Astrocyte (in vitro differentiated cells and primary cell): ENCODE measurements around the gene MAPK1IP1L. TPM values are rescaled to one million over a fixed set of nuclear protein-coding genes. Genes with fewer than 3 reads are reported as not detected.

Experiments
- DNase-seq: peaks from one replicate; pipeline ENCODE4 v3.0.0-alpha.2; 2010; ENCODE audit warnings: low read depth
- FAIRE-seq: peaks from 2 replicates; lab custom pipeline; 2011; peaks lifted over from hg19 to GRCh38; lab: Jason Lieb, UNC
- H2AFZ ChIP-seq: 2 replicates; pipeline ENCODE4 v1.6.0; 2012; ENCODE audit warnings: low read depth, low read length, inconsistent platforms
- H3K27ac ChIP-seq: 2 replicates; pipeline ENCODE4 v1.5.1; 2011; ENCODE audit warnings: low read depth, low read length, inconsistent platforms
- H3K27me3 ChIP-seq: 2 replicates; pipeline ENCODE4 v1.6.0; 2011; ENCODE audit warnings: low read length, inconsistent platforms; ENCODE audit not compliant: insufficient read depth
- H3K36me3 ChIP-seq: 2 replicates; pipeline ENCODE4 v1.5.1; 2011; ENCODE audit warnings: low read length, inconsistent platforms; ENCODE audit not compliant: insufficient read depth
- H3K4me1 ChIP-seq: 2 replicates; pipeline ENCODE4 v1.5.1; 2011; ENCODE audit warnings: low read length, inconsistent platforms; ENCODE audit not compliant: insufficient read depth
- H3K4me2 ChIP-seq: 2 replicates; pipeline ENCODE4 v1.6.0; 2012; ENCODE audit warnings: low read length, inconsistent platforms
- H3K4me3 ChIP-seq: 2 replicates; pipeline ENCODE4 v1.5.1; 2011; ENCODE audit warnings: low read depth, mild to moderate bottlenecking, low read length, inconsistent platforms; ENCODE audit not compliant: insufficient read depth
- H3K79me2 ChIP-seq: 2 replicates; pipeline ENCODE4 v1.6.0; 2012; ENCODE audit warnings: mild to moderate bottlenecking, low read length, inconsistent platforms; ENCODE audit not compliant: insufficient read depth
- H3K9ac ChIP-seq: 2 replicates; pipeline ENCODE4 v1.6.0; 2012; ENCODE audit warnings: mild to moderate bottlenecking, low read length, inconsistent platforms
- H3K9me3 ChIP-seq: 2 replicates; pipeline ENCODE4 v1.5.1; 2012; ENCODE audit warnings: low read depth, mild to moderate bottlenecking, low read length, inconsistent platforms; ENCODE audit not compliant: insufficient read depth
- H4K20me1 ChIP-seq: 2 replicates; pipeline ENCODE4 v1.6.0; 2012; ENCODE audit warnings: low read length, inconsistent platforms; ENCODE audit not compliant: insufficient read depth
- H3K27ac Mint-ChIP-seq: one replicate; pipeline ENCODE4 v1.8.0; 2021; ENCODE audit warnings: mild to moderate bottlenecking, mixed read lengths; ENCODE audit not compliant: unreplicated experiment
- H3K27me3 Mint-ChIP-seq: one replicate; pipeline ENCODE4 v1.8.0; 2021; ENCODE audit warnings: low read depth, mixed read lengths; ENCODE audit not compliant: unreplicated experiment
- H3K36me3 Mint-ChIP-seq: one replicate; pipeline ENCODE4 v1.8.0; 2021; ENCODE audit warnings: low read depth, mixed read lengths; ENCODE audit not compliant: unreplicated experiment
- H3K4me1 Mint-ChIP-seq: one replicate; pipeline ENCODE4 v1.8.0; 2021; ENCODE audit warnings: low read depth, mixed read lengths; ENCODE audit not compliant: unreplicated experiment
- H3K4me3 Mint-ChIP-seq: one replicate; pipeline ENCODE4 v1.8.0; 2021; ENCODE audit warnings: mild to moderate bottlenecking, moderate library complexity, mixed read lengths; ENCODE audit not compliant: unreplicated experiment
- H3K9me3 Mint-ChIP-seq: one replicate; pipeline ENCODE4 v1.8.0; 2021; ENCODE audit warnings: mild to moderate bottlenecking, mixed read lengths; ENCODE audit not compliant: unreplicated experiment
- EZH2 ChIP-seq: IDR thresholded peaks from 2 replicates; pipeline ENCODE4 v1.6.1; 2012; ENCODE audit warnings: mild to moderate bottlenecking, low read length, inconsistent platforms; ENCODE audit not compliant: insufficient read depth
- total RNA-seq: library from RNA; stranded (reverse); gene quantifications from 2 replicates; pipeline ENCODE4 v1.2.1, GENCODE V29; 2021
- TF ChIP-seq, protein P1 (sequence below): IDR thresholded peaks from 2 replicates; pipeline ENCODE4 v1.5.1; 2011; ENCODE audit warnings: low read depth, mild to moderate bottlenecking, inconsistent platforms, low read length, moderate library complexity; ENCODE audit not compliant: insufficient read depth

MAPK1IP1L gene
- total RNA-seq, 1 donor from 2014 or later: 111 TPM

DNA sequence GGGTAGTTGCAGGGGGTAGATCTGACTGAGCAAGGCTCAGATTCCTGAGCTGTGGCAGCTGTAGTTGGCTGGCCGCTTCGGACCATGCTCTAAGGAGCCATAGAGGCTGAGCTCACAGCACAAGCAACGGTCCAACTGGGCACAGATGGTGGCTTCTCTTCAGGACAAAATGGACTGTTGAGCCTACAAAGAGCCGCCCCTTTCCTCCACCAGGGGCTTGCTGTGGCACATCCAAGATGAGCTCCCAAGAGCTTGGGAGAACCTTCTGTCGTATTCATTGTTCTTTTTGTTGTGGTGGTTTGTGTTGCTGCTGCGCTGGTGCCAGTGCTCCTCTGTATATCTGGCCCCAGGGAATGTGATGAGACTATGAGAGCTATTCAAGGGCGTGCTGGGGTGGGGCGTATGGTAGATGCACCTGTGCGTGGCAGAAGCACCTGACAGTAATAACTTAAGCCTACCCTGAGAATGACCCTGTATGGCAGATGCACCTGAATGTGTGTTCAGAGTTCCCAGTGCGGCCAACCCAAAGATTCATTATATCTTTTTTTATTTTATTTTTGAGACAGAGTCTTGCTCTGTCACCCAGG lies 59.8 kb downstream of the MAPK1IP1L start:
- Mint-ChIP-seq H3K27ac (peak overlapping the region; percentile 55), H3K9me3 (peaks cover 6% of the 10 kb centered on the region), H3K36me3 (peaks cover 2% of the 10 kb centered on the region), H3K27me3 (peaks cover 8% of the 10 kb centered on the region), H3K4me1 (peaks cover 16% of the 10 kb centered on the region), H3K4me3 (no peak overlapping the region)
- Histone ChIP-seq H3K36me3 (no peaks in the 10 kb centered on the region), H3K27ac (no peak overlapping the region), H3K79me2 (no peaks in the 10 kb centered on the region), H2AFZ (no peak overlapping the region), H3K4me1 (peaks cover 19% of the 10 kb centered on the region), H3K4me3 (no peak overlapping the region), H3K4me2 (no peak overlapping the region), H3K9me3 (no peaks in the 10 kb centered on the region), H4K20me1 (no peaks in the 10 kb centered on the region), H3K27me3 (no peaks in the 10 kb centered on the region), H3K9ac (no peak overlapping the region)
- FAIRE-seq (no peak), DNase-seq (no peak)
- no peak for TF ChIP-seq EZH2
- TF ChIP-seq, protein P1, sequence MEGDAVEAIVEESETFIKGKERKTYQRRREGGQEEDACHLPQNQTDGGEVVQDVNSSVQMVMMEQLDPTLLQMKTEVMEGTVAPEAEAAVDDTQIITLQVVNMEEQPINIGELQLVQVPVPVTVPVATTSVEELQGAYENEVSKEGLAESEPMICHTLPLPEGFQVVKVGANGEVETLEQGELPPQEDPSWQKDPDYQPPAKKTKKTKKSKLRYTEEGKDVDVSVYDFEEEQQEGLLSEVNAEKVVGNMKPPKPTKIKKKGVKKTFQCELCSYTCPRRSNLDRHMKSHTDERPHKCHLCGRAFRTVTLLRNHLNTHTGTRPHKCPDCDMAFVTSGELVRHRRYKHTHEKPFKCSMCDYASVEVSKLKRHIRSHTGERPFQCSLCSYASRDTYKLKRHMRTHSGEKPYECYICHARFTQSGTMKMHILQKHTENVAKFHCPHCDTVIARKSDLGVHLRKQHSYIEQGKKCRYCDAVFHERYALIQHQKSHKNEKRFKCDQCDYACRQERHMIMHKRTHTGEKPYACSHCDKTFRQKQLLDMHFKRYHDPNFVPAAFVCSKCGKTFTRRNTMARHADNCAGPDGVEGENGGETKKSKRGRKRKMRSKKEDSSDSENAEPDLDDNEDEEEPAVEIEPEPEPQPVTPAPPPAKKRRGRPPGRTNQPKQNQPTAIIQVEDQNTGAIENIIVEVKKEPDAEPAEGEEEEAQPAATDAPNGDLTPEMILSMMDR: no peak

DNA sequence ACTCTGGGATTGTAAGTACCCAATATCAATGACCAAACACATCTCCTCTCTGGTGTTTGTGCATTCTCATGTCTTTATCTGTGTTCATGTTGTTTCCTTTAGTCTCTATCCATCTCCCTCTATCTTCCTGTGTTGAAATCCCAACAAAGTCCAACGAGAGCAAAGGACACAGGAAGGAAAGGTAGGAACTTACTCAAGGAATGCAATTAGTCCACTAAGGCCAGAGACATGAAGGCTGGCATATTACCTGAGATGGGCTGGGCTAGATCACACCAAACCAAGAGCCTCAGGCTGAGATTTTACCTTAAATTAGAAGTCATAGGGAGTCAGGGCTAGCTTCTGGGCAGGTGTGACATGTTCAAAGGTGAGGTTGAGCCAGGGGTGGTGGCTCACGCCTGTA lies 63.3 kb downstream of the MAPK1IP1L start:
- FAIRE-seq (no peak), DNase-seq (no peak)
- peaks cover 5% of the 10 kb centered on the region for H3K4me1 ChIP-seq
- H3K79me2 ChIP-seq: no peaks in the 10 kb centered on the region
- H3K27ac ChIP-seq: no peak overlapping the region
- H3K4me3 Mint-ChIP-seq: no peak overlapping the region
- H3K36me3 ChIP-seq: no peaks in the 10 kb centered on the region
- H3K4me3 ChIP-seq: no peak overlapping the region
- no peaks in the 10 kb centered on the region for H3K9me3 Mint-ChIP-seq
- TF ChIP-seq, protein P1: no peak
- TF ChIP-seq EZH2: no peak
- no peaks in the 10 kb centered on the region for H3K27me3 ChIP-seq
- no peak overlapping the region for H3K27ac Mint-ChIP-seq
- H2AFZ ChIP-seq: no peak overlapping the region
- H4K20me1 ChIP-seq: no peaks in the 10 kb centered on the region
- H3K9ac ChIP-seq: no peak overlapping the region
- H3K4me1 Mint-ChIP-seq: peaks cover 11% of the 10 kb centered on the region
- peaks cover 8% of the 10 kb centered on the region for H3K27me3 Mint-ChIP-seq
- H3K4me2 ChIP-seq: no peak overlapping the region
- peaks cover 2% of the 10 kb centered on the region for H3K36me3 Mint-ChIP-seq
- H3K9me3 ChIP-seq: no peaks in the 10 kb centered on the region

DNA sequence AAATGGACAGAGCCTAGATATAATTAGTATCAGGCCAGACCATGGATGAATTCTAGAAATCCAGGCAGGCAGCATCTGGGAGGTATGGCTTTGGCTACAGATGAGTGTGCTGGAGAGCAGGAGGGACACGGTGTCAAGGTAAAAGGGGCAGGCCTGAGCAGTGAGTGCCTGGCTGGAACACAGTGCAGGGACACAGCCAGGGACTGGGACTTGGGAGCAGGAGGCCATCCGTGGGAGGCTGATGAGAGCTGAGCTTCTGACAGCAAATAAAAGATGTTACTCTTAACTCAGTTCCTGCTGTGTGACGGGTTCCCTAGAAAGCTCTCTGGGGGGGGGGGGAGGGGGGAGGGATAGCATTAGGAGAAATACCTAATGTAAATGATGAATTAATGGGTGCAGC lies 64.0 kb downstream of the MAPK1IP1L start:
- Histone ChIP-seq H3K4me3 (no peak overlapping the region), H4K20me1 (no peaks in the 10 kb centered on the region), H3K27ac (no peak overlapping the region), H3K36me3 (no peaks in the 10 kb centered on the region), H2AFZ (no peak overlapping the region), H3K4me2 (no peak overlapping the region), H3K79me2 (no peaks in the 10 kb centered on the region), H3K9ac (no peak overlapping the region), H3K4me1 (peaks cover 5% of the 10 kb centered on the region), H3K27me3 (no peaks in the 10 kb centered on the region), H3K9me3 (no peaks in the 10 kb centered on the region)
- H3K27ac Mint-ChIP-seq: no peak overlapping the region
- no peak for DNase-seq
- H3K9me3 Mint-ChIP-seq: no peaks in the 10 kb centered on the region
- peaks cover 8% of the 10 kb centered on the region for H3K27me3 Mint-ChIP-seq
- H3K36me3 Mint-ChIP-seq: peaks cover 2% of the 10 kb centered on the region
- FAIRE-seq: no peak
- no peak overlapping the region for H3K4me3 Mint-ChIP-seq
- H3K4me1 Mint-ChIP-seq: peaks cover 11% of the 10 kb centered on the region
- TF ChIP-seq, protein P1: no peak
- no peak for TF ChIP-seq EZH2
